NAMALWA (cell line): ENCODE measurements around the gene RBM17.
"Not testable (repeated sequence)": the region's sequence is repeated elsewhere in the genome, so short reads cannot be mapped to it uniquely, and the experiment has no call there.

Source experiments
- DNase-seq: peaks from one replicate; pipeline ENCODE4 v3.0.0-alpha.2; 2015; ENCODE audit warnings: low spot score

Gene RBM17

DNA sequence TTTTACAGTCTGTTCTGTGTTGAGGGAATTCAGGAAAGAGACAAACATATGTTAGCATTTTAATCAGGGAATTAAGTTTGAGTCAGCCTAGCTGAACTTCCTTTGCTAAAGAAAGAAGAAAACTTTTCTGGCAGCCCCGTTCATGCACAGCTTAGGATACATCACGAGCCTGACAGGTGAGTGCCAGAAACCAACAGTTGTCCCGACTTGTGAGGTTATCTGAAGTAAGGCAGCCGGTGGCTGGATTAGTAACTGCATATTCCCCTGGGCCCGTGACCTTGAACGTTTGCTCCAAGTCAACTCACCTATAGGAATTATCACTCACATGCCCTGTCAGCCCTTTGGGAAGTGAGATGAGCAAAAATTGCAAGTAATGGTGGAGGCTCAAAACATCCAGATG, 24.1 kb downstream of the RBM17 start:
- no peak for DNase-seq

GRCh38 chr10:6114299-6114698, 25.5 kb downstream of the RBM17 start:
- DNase-seq: no peak

GRCh38 chr10:6114805-6115341, 26.0 kb downstream of the RBM17 start:
- no peak for DNase-seq

- DNase-seq: no peak
These were observed 26.6 kb downstream of the RBM17 start for GRCh38 chr10:6115411-6115810.

- DNase-seq: no peak
These were observed 27.1 kb downstream of the RBM17 start for GRCh38 chr10:6115824-6116350.

DNA sequence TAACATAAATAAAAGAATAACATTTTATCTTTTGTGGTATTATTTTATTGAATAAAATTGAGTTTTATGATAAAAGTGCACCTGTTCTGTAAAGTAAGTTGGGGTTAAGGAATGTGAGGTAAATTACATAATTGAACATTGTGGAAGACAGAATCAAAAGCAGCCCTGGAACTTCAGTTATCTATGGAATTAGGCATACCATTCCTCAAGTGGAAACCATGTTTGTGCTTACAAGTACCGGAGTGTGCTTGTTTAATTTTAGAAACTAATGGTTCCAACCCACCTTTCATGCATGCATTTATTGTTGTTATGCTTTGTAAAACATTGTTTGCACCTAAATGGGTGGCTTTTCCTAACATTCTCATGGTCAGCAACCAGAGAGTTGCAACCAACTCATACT, 28.0 kb downstream of the RBM17 start:
- no peak for DNase-seq

DNA sequence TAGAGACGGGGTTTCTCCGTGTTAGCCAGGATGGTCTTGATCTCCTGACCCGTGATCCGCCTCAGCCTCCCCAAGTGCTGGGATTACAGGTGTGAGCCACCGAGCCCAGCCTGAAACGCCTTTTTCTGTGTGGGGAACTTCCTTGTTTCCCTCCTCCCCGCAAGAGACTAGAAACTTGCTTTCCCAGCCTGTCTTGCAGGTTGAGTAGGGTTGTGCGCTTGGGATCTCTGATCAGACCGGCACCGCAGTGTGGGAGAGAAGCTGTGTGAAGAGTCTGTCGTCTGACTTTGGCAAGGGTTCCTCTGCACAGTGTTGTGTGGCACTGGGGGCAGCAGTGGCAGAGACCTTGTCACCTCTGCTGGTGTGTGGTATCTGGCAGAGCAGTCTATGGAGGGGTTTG, 28.9 kb downstream of the RBM17 start:
- DNase-seq: no peak

- no peak for DNase-seq
These were observed 30.6 kb downstream of the RBM17 start for GRCh38 chr10:6119423-6119822.

GRCh38 chr10:6119962-6120361, 31.1 kb downstream of the RBM17 start:
- DNase-seq: no peak

GRCh38 chr10:6120691-6121090, 31.9 kb downstream of the RBM17 start:
- DNase-seq: no peak

DNA sequence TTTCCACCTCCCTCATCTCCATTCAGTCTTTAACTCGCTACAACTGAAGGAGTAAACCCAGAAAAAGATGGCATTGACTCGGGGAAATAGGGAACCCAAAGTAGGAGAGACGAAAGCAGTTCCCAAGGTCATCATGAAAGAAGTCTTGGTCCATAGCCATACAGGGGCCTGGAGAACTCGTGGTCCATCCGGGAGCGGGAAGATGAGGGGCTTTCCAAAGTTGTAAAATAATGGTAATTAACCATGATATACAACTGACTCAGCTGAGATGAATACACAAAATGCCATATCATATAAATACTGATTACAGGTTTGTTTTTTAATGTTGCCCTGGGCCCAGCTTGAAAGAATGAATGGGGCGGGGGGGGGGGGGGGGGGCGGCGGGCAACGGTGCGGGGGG, 32.3 kb downstream of the RBM17 start:
- DNase-seq: no peak

GRCh38 chr10:6123532-6123931, 34.7 kb downstream of the RBM17 start:
- DNase-seq: no peak

GRCh38 chr10:6124666-6125065, 35.8 kb downstream of the RBM17 start:
- DNase-seq: no peak

GRCh38 chr10:6127461-6127860, 38.6 kb downstream of the RBM17 start:
- DNase-seq: not testable (repeated sequence)

GRCh38 chr10:6128087-6128486, 39.3 kb downstream of the RBM17 start:
- no peak for DNase-seq

DNA sequence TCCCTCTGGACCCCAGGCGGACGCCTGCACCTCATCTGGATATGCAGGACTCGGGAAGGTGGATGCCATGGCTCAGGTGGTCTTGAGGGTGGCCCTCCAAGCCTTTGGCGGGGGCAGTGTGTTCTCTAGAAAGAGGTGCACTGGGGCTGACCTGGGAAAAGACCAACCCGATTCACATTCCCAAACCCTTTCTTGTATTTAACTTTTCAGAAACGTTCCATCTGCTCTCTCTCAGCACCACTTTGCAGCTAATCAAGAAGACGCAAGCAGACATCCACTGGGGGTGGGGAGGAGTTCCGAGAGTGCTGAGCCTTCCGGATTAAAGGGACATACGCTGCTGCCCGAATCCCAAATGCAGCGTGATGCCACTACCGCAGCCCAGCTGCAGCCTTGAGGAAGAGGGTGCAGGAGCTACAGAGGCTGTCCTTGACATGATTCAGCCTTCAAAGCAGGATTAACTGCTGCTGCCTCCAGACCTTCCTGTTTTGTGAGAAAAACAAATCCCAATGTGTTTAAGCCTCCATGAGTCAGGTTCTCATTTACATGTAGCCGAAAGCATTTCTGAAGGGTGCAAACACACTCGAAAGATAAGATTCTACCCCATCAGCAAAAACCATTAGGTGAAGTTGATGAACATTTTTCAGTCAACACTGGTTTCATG, 39.9 kb downstream of the RBM17 start:
- DNase-seq: no peak

- DNase-seq: no peak
These were observed 42.1 kb downstream of the RBM17 start for GRCh38 chr10:6130848-6131470.

- DNase-seq: no peak
These were observed 44.7 kb downstream of the RBM17 start for GRCh38 chr10:6133331-6134098.

DNA sequence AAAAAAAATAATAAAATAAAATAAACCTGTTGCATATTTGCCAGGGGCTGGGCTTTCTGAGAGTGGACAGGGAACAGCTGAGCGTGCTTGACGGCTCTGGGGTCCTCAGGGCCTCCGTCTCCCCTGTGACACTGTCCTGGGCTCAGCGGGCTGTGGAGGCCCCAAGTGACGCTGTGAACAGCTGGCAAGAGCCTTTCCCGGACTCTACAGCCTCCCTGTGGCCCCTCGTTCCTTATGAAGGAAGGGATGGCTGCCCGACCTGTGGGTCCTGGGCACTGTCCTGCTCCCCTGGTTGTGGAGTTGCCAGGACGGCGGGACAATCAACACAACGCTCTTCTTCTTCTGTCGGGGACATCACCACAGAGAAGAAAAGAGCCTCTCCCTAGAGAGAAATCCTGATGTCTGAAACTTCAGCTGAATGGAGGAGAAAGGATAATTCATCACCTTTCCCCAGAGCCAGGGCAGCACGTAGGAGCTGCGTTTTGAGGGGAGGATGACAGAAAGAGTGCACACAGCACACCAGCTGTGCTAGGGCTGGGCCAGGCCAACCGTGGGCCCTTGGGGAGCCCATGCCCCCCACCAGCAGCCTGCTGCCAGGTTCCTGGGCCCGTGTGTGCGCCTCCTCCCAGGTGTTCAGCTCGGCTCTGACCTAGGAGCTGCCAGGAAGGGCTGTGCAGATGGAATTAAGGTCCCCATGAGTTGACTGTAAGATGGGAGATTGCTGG, 45.4 kb downstream of the RBM17 start:
- no peak for DNase-seq

DNA sequence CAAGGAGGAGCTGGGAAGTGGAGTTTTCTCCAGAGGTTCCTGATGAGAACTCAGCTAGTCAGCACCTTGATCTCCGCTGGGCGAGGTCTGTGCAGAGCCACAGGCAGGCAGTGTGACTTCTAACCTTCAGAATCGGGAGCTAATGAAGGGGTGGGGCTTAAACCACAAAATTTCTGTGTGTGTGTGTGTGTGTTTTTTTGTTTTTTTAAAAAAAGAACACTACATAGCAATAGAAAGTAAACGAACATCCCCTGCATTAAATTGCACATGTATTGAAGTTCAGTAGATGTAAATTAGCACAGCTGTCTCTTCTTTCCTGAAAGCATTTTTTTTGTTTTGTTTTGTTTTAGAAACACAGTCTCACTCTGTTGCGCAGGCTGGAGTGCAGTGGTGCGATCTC, 46.2 kb downstream of the RBM17 start:
- peak; percentile 34 for DNase-seq

GRCh38 chr10:6135589-6136168, 46.8 kb downstream of the RBM17 start:
- DNase-seq: no peak
